Right renal cortex interstitium (tissue), 3 donors: ENCODE results near the gene PLS1. TPM values are rescaled to one million over a fixed set of nuclear protein-coding genes. Genes with fewer than 3 reads are reported as not detected.
A peak's percentile ranks its signal among the peaks of the same experiment; 100 is the strongest.
"Not testable (repeated sequence)": the region's sequence is repeated elsewhere in the genome, so short reads cannot be mapped to it uniquely, and the experiment has no call there.

Source experiments
- DNase-seq, 3 donors: peaks; one replicate each; pipeline ENCODE4 v3.0.0-alpha.2; 2013; ENCODE audit warnings: low read depth in 3 of 3, low spot score in 2 of 3
- polyA plus RNA-seq, 3 donors: library from polyadenylated mRNA; unstranded; fragments of 120-200 nt; gene quantifications; one replicate each; pipeline ENCODE4 v1.2.1, GENCODE V29; 2013; ENCODE audit not compliant: insufficient read length in 3 of 3

The PLS1 gene, protein sequence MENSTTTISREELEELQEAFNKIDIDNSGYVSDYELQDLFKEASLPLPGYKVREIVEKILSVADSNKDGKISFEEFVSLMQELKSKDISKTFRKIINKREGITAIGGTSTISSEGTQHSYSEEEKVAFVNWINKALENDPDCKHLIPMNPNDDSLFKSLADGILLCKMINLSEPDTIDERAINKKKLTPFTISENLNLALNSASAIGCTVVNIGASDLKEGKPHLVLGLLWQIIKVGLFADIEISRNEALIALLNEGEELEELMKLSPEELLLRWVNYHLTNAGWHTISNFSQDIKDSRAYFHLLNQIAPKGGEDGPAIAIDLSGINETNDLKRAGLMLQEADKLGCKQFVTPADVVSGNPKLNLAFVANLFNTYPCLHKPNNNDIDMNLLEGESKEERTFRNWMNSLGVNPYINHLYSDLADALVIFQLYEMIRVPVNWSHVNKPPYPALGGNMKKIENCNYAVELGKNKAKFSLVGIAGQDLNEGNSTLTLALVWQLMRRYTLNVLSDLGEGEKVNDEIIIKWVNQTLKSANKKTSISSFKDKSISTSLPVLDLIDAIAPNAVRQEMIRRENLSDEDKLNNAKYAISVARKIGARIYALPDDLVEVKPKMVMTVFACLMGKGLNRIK
- polyA plus RNA-seq = 10 to 100 TPM; 27.8 to 29.7 (median 29.5) TPM

DNA sequence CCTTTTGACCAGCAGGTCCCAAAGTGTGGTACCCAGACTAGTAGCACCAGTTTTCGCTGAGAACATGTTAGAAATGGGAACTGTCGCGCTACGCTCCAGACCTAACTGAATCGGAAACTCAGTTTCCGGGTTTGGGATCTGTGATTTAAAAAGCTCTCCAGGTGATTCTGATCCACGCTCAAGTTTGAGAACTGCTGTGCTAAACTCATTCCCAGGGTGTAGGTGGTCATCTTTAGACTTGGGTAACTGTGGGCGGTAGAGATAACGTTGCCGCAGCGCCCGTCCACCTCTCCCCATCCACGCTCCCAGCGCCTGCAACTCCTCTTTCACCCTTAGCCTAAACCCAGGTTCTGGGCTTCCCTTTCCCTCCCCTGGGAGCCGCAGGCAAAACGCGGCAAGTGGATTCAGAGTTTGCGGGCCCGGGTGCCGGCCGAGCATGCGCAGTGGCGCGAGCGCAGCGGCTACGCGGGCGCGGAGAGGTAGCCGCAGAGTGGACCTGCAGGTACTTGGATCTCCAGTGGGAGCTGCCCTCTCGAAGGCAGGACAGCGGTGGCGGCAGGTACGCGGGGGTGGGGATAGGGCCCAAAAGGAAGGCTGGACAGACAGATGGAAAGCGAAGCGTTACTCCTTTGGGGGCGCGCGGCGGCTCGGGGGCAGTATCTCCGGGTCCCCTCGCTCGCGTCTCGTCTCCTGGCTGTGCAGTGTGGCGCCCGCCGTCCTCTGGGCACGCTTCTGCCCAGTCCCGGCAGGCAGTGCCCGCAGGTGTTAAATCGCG lies at the start of gene PLS1:
TSS of gene PLS1 (plus strand) at position 443 of the 775 bp plus-strand sequence. CDS start 67,845 bp downstream, outside the sequence.
- DNase-seq = peak in 2 of 3 donors; percentile 73 to 85

DNA sequence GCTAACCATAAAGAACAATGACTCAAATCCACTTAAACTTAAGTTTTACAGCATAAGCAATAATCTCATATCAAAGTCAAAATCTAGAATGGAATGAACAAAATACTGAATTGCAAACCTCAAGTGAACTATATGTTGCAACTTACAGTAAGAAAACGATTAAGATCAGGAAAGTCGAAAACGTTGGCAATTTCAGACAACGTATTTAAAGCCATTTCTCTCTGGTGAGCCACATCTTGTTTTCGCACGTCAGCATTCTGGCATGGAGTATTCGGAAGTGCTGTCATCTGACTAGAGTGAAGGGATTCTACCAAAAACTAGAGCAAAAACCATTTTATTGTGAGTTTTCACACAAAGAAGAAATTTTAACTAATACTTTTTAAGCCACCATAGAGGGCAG lies 46.2 kb upstream of the PLS1 start:
- no peak for DNase-seq

DNA sequence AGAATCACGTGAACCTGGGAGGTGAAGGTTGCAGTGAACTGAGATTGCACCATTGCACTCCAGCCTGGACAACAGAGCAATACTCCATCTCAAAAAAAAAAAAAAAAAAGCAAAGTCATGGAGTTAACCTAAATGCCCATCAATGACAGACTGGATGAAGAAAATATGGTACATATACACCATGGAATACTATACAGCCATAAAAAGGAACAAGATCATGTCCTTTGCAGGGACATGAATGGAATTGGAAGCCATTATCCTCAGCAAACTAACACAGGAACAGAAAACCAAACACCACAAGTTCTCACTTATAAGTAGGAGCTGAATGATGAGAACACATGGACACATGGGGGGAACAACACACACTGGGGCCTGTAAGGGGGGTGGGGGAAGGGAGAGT lies 43.6 kb upstream of the PLS1 start:
- not testable (repeated sequence) for DNase-seq

DNA sequence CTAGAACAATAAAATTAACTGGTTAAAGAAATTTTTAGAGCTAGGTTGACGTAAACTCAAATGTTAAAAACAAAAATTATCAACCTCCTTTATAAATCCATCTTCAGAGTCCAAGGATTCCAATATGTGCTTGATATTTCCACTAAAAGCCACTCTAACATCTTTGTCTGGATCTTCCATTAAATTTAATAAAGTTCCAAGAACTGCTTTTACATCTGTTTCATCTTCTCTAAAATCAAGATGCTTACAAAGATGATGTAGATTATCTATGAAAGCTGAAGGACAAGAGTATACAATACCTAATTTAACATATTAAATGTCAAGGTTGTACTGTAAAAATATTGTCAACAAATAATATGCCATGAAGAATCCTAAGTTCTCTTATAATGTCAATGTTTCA lies 42.5 kb upstream of the PLS1 start:
- DNase-seq = no peak

DNA sequence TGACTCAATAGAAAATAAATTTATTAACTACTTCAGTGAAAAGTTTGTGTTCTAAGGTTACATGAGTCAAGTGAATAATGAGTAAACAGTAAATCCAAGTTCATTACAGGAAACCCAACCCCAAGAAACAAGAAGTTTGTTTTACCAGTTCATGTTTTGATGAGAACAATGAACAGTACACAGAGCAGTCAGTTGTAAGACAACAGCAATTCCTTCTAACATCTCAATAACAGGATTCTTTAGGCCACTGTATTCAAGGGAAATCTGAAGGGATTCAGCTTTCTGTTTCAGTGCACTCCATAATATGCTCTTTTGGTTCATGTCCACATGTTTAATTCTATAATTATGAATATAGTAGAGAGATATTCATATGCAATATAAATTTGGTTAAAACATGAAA lies 36.1 kb upstream of the PLS1 start:
- no peak for DNase-seq

DNA sequence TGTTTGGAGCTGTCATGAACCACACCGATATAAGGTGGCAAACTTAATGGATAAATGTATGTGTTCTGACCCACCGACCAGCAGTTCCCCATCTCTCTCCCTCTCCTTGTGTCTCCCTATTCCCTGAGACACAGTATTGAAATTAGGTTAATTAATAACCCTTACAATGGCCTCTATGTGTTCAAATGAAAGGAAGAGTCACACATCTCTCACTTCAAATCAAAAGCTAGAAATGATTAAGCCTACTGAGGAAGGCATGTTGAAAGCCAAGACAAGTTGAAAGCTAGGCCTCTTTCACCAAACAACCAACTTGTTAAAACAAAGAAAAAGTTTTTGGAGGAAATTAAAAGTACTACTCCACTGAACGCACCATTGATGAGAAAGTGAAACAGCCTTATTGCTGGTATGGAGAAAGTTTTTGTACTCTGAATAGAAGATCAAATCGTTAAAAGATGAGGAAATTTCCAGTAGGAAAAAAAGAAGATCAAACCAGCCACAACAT lies 32.6 kb upstream of the PLS1 start:
- no peak for DNase-seq

DNA sequence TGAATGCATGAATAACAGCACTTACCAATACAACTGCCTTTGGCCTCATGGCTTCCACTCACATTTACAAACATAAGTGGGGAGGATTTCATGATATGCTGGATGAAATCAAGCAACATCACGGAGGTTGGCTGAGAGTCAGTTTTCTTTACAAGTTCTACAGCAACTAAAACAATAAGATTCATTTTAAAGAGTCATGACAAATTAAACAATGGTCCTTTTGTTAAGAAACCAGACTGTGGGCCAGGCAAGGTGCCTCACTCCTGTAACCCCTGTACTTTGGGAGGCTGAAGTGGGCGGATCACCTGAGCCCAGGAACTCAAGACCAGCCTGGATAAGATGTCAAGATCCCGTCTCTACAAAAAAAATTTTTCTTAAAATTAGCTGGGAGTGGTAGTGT lies 30.1 kb upstream of the PLS1 start:
- no peak for DNase-seq

DNA sequence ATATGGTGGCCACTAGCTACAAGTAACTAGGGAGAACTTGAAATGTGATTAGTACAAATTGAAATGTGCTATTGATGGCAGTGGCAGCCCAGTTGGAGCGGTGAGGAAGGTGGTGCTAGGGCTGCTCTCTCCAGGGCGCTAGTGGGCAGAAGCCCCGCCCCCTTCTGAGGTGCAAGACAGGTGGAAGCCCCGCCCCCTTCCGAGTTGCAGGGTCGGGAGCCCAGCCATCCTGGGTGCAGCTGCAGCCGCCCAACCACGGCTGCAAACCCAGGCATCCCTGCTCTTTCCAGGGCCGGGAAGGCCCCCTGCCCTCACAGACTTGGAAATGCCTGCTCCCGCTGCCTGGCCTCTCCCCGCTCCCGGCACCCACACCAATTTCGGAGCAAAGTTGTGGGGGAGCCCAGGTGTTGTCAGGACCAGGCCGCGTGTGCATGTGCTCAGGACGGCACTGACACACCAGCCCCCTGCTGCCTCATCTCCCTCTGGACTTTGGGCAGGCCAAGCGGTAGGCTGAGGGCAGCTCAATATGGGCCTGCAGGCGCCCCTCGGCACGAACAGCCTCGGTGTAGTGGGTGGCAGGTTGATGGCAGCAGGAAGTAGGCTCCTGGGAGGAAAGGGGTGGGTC lies 27.7 kb upstream of the PLS1 start:
- DNase-seq = no peak

DNA sequence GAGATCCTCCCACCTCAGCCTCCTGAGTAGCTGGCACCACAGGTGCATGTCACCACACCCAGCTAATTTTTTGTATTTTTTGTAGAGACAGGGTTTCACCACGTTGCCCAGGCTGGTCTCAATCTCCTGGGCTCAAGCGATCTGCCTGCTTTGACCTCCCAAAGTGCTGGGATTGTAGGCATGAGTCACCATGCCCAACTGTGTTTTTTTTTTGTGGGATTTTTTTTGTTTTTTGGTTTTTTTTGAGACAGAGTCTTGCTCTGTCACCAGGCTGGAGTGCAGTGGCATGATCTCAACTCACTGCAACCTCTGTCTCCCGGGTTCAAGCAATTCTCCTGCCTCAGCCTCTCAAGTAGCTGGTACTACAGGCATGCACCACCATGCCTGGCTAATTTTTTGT lies 26.8 kb upstream of the PLS1 start:
- DNase-seq = not testable (repeated sequence)

DNA sequence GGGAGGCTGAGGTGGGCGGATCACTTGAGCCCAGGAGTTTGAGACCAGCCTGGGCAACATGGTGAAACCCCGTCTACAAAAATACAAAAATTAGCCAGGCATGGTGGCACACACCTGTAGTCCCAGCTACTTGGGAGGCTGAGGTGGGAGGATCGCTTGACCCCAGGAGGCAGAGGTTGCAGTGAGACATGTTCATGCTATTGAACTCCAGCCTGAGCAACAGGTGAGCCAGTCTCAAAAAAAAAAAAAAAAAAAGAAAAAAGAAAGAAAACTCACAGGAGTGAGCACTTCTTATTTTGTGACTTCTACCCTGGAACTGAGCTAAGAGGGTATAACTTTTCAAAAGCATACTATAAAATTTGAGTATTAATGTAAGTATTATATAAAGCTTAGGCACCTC lies 22.0 kb upstream of the PLS1 start:
- DNase-seq = not testable (repeated sequence)

DNA sequence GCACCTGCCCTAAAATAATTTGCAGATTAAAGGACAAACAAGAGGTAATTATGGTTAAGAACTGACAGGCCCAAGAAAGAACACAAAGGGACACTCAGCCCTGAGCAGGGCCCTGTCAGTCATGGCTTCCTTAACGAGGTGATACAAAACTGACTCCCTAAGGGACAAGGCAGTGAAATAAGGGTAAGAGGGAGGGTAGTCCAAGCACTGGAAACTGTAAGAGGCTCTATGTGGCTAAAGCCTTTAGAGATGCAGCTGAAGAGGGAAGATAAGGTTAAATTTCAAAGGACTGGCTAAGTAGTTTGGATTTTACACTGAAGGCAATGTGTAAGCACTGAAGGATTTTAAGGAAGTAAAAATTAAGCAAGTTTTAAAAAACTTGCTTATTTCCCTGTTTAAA lies 21.5 kb upstream of the PLS1 start:
- no peak for DNase-seq

DNA sequence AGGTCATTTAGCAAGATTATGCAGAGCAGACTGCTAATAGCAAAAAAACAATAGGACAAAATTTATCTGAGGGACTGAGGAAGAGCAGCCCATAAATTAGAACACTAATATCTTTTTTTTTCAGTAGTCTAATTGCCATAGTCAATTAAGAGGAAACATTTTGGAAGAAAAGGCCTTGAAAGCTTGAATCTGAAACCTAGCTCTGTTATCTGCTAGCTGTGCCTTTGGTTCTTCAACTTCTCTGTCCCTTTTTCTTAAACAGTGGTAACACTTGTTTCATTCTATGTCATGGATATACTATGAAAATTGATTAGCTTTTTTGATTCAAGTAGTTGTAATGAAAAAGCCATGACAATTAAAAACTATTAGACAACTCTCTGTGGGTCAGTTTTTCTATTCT lies 19.4 kb upstream of the PLS1 start:
- no peak for DNase-seq

DNA sequence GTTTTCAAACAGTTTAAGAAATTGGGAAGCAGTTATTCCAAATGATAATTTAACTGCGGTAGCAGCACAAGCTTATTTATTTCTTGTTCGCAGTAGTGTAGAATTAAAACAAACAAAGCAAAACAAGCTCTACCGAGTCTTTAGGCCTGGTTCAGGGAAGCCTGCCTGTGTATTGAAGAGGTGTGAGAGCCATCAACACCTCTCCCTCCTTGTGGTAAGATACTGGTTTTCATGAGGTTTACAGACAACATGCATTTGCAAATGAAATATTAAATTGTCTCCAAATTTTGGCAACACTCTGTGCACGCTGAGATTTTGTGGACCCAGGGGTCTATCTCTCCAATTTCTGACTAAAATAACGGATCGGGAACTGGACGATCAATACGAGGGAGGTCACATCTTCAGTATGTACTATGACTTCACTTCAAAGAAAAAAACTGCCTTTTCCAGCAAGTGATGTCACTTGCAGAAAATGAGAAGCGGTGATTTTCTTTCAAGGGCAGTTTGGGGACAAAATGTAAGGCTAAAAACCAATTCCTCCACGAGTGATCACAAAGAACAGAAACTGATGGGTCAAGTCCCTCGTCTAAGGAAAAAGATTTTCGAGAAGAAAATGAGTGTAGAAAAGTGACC lies 18.4 kb upstream of the PLS1 start:
- DNase-seq = no peak

DNA sequence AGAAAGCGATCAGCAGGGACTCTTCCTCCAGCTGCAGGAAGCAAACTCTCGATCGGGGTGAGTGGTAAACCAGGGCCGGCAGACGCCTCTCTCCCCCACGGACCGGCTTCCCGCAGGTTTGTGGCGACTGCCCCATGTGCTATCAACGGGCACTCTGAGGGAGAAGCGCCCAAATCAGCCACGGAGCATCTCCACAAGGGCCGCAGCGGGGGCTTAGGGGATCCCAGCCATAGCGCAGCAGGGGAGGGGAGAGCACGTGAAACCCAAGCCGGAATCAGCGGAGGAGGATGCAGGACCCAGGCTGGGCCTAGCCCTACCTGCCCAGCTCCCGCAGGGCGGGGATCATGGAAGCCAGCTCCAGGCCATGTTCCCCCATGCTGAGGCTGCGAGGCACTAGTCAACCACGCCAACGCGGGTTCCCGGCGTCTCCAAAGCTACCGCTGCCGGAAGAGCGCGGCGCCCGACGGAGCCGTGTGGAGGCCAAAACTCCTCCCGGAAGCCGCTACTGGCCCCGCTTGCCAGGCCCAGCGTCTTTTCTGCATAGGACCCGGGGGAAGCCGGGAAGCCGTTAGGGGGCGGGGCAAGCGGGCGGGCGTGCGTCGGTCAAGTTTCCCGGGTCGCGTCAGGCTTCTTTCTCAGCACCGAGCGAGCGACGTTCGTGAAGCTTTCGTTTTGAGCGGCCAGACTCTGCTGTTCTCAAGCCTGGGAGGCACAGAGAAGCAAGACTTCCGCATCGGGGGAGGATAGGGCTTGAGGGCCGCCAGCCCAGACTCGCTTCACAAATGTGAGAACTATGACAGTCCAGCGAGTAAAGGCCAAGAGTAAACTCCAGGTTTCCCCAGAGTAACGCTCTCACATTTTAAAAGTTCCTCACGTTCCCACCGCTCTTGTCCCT lies 17.6 kb upstream of the PLS1 start, which contains the start of gene ATR:
TSS of gene ATR (minus strand) at position 405 of the 895 bp plus-strand sequence. CDS start at position 376, 29 bp downstream.
- peak in 2 of 3 donors; percentile 91 to 92 for DNase-seq

DNA sequence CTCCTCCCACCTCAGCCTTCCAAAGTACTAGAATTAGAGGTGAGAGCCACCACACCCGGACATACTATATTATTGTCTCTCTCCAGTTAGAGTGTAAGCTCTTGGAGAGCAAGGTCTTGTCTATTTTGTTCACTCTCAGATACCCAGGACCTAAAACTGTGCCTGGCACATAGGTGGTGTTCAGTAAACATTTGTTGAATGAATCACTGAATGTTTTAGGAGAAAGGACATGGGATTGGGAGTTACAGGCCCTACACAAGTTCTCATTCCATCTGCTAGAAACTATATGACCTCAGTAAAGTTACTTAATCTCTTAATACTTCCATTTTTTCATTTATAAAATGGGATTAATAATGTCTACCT lies 16.2 kb upstream of the PLS1 start:
- DNase-seq = no peak

DNA sequence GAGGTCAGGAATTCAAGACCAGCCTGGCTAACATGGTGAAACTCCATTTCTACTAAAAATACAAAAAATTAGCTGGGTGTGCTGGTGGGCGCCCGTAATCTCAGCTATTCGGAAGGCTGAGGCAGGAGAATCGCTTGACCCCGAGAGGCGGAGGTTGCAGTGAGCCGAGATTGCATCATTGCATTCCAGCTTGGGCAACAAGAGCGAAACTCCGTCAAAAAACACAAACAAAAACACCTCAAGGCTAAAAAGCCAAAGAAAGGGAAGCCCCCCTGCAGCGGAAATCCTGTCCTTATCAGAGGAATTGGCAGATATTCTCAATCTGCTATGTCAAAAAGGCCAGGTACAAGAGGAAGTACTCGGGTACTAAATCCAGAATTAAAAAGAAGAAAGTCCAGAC lies 15.1 kb upstream of the PLS1 start:
- DNase-seq = not testable (repeated sequence)

DNA sequence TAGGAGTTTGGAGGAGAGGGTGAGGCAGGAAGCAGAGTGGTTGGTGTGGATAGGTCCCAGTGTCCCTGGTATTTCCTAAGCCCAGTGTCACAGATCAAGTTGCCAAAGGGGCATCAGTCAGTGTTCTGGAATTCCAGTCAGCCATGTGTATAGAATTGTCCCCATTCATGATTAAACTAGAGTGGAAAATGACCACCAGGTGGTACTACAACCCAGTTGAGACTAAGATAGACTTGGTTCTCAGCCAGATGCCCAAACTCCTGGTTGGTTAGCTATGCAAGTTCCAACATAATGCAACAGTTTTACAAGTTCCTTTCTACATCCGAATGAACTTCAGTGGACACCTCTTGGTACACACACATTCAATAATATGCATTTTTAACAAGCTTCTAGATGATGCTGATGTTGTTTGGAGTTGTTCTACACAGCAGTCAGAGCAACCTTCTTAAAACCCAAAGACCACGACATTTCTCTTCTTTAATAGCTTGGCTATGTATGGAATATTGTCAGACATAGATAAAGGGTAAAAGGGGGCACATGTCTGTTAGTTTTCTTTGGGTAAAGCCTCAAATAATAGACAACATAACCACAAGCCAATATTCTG lies 9.3 kb upstream of the PLS1 start:
- peak in 2 of 3 donors; percentile 60 to 67 for DNase-seq

DNA sequence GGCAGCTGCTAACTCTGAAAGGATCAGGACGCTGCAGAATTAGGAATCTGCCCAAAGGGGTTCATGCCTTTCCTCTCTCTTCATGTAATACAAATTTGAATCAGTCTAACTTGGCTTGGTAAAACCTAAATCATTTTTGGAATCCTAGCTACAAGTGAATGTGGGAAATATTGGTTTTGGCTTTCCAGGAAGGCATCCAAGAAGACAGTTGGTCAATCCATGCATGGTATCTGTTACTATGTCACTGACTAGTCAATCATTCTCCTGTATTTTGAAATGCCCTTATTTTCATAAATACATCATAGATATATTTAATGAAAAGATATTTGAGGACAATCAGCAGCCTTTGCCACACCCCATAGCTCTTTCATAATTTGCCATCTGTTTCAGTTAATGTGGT lies 7.5 kb upstream of the PLS1 start:
- DNase-seq = no peak

DNA sequence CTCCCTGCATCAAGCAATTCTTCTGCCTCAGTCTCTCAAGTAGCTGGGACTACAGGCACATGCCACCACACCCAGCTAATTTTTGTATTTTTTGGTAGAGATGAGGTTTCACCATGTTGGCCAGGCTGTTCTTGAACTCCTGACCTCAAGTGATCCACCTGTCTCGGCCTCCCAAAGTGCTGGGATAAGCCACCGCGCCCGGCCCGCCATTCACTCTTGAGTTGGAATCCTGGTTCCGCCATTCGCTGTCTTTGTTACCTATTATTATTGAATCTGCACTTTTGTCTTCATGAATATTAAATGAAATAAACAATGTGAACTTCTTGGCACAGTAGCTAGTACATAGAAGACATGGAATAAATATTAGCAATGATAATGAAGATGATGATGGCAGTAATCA lies 3.9 kb upstream of the PLS1 start:
- not testable (repeated sequence) for DNase-seq
